Adrenal gland (tissue), 12 donors: ENCODE measurements around the gene BTBD9. TPM values are rescaled to one million over a fixed set of nuclear protein-coding genes. Genes with fewer than 3 reads are reported as not detected.

ENCODE experiments used
- DNase-seq, 7 donors: peaks; one replicate each; pipeline ENCODE4 v3.0.0-alpha.2; 2019 to 2020
- H3K27ac ChIP-seq, 5 donors: fragments of 200-600 bp; sonication (generic) in 4 of 5; 1 replicate in 3 of 5; 2 replicates in 2 of 5; pipeline versions ENCODE4 v1.5.1 to v1.8.0; 2016 to 2020; ENCODE audit warnings: mild to moderate bottlenecking in 1 of 5
- H3K27me3 ChIP-seq: fragments of 200-600 bp; 2 replicates; pipeline ENCODE4 v1.8.0; 2021
- H3K36me3 ChIP-seq, 2 donors: fragments of 200-600 bp; replicated peaks in 1 of 2; 1 replicate in 1 of 2; 2 replicates in 1 of 2; pipeline versions ENCODE4 v1.5.1 to v1.8.0; 2018 to 2022
- H3K4me1 ChIP-seq, 2 donors: fragments of 200-600 bp; replicated peaks in 1 of 2; 1 replicate in 1 of 2; 2 replicates in 1 of 2; pipeline versions ENCODE4 v1.5.1 to v1.8.0; 2018 to 2021
- H3K4me3 ChIP-seq, 4 donors: fragments of 200-600 bp; sonication (generic) in 3 of 4; one replicate each; pipeline ENCODE4 v1.5.1; 2016 to 2018
- H3K9me3 ChIP-seq, 3 donors: fragments of 200-600 bp; sonication (generic) in 1 of 3; replicated peaks in 1 of 3; 1 replicate in 2 of 3; 2 replicates in 1 of 3; pipeline versions ENCODE4 v1.5.1 to v1.8.0; 2016 to 2021
- CTCF ChIP-seq, 6 experiments: fragments of 450-650 bp in 4 of 6; fragments of 200-600 bp in 2 of 6; sonication (generic) in 1 of 6; IDR thresholded peaks; 1 replicate in 5 of 6; 2 replicates in 1 of 6; pipeline versions ENCODE4 v1.5.1 to v1.8.0; 2016 to 2021; ENCODE audit warnings: antibody characterized with exemption in 6 of 6, mild to moderate bottlenecking in 2 of 6, moderate library complexity in 1 of 6
- POLR2A ChIP-seq, 2 donors: fragments of 450-650 bp; IDR thresholded peaks; one replicate each; pipeline ENCODE4 v1.6.1; 2017; ENCODE audit warnings: antibody characterized with exemption in 2 of 2, mild to moderate bottlenecking in 2 of 2, moderate library complexity in 1 of 2
- WGBS, 4 donors: extraction: QIAGEN DNeasy Blood & Tissue Kit in 2 of 4; methylation state at CpG; one replicate each; pipeline versions ENCODE4 v1.1.5 to v1.1.7; 2013 to 2017; 5-methylcytosine and 5-hydroxymethylcytosine counted together
- intact Hi-C, 2 donors: fragments of 100-400 bp; cut with DNase I; formaldehyde crosslinking; loops; one replicate each; pipeline versions ENCODE4 v1.14.1 to v1.15.0; 2022 to 2023
- polyA plus RNA-seq, 3 donors: library from polyadenylated mRNA; stranded (reverse); fragments of 200-250 nt in 2 of 3; fragments of 350-450 nt in 1 of 3; fragmentation: Illumina TruSeq in 1 of 3; extraction: RNeasy Lipid Tissue Mini Kit (QIAGEN cat#74804) in 1 of 3; gene quantifications; one replicate each; pipeline ENCODE4 v1.2.3, GENCODE V29; 2013 to 2014
- total RNA-seq, 9 donors: library from RNA; depleted of rRNA in 4 of 9; stranded (reverse); fragments of >200 nt in 4 of 9; fragments of 120-200 nt in 1 of 9; fragmentation: NEBNext Ultra II Directional in 1 of 9; extraction: Animal tissue kit (Norgen Biotek cat#: 25700) in 1 of 9; gene quantifications; one replicate each; pipeline versions ENCODE4 v1.1.0 to v1.2.4, GENCODE V29; 2013 to 2023
- donor health status: healthy with polysubstance abuse.
- donor health status: Bipolar disorder and iron deficiency.
- donor health status: DM: yes; HTN: yes; CAD: no.
- donor health status: DM: no; HTN: no; CAD: no.
- donor health status: DM: no; HTN: no; CAD: no.
- donor health status: DM: yes; HTN: yes; CAD: no.

The BTBD9 gene
- total and polyA plus RNA-seq, 12 donors, result 2.4 to 29.6 (median 18.1) TPM

DNA sequence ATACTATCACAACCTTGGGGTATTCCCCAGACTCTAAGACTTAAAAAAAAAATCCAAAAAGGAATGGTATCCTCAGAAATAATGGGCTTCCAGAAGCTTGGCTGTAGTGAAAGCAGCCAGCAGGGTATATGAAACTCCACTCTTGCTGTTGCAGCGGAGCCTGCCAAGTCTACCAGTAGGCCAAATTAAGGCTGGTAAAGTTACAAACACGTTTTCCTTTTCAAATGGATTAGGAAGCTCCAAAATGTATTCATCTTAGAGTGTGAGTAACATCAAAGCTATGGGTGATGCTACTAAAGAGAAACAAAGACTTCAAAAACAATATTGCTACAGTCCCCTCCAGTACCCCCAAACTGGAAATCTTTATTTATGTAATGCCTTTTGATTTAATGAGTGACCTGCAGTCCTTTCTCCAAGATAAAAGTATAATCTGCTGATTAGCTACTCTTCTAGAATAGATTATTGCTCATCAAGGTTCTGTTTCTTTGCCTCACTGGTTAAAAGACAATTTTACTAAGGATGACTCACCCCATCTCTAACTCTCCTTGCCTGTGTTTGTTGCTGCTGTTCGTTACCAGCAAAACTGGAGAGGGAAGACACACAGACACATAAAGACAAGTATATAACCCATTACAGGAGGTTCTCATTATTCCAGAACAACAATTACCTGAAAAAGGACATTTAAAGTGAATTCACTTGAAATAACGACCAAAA, 84.9 kb downstream of the BTBD9 start:
- Histone ChIP-seq H3K4me3 (no peak overlapping the region), H3K27me3 (no peaks in the 10 kb centered on the region), H3K36me3 (no peaks in the 10 kb centered on the region), H3K9me3 (no peaks in the 10 kb centered on the region), H3K4me1 (peaks cover 0 to 12% of the 10 kb centered on the region in 2 donors), H3K27ac (peak overlapping the region in 1 of 5 donors; percentile 38)
- 44 to 78% (median 72%) methylated on average over 4 of the region's 4 CpGs for WGBS, 4 donors
- TF ChIP-seq CTCF (IDR thresholded peaks at IDR 0.05) (no peak), POLR2A (IDR thresholded peaks at IDR 0.05) (no peak)
- no peak for DNase-seq
- intact Hi-C loops, result no loop called here

GRCh38 chr6:38554014-38554413, 85.7 kb downstream of the BTBD9 start:
- no peaks in the 10 kb centered on the region for H3K9me3 ChIP-seq
- H3K4me3 ChIP-seq, result no peak overlapping the region
- H3K27me3 ChIP-seq, result no peaks in the 10 kb centered on the region
- no peaks in the 10 kb centered on the region for H3K36me3 ChIP-seq
- TF ChIP-seq POLR2A (IDR thresholded peaks at IDR 0.05), result no peak
- TF ChIP-seq CTCF (IDR thresholded peaks at IDR 0.05), result no peak
- H3K4me1 ChIP-seq, result peaks cover 0 to 18% of the 10 kb centered on the region in 2 donors
- intact Hi-C loops, result no loop called here
- DNase-seq, result no peak
- no peak overlapping the region for H3K27ac ChIP-seq

DNA sequence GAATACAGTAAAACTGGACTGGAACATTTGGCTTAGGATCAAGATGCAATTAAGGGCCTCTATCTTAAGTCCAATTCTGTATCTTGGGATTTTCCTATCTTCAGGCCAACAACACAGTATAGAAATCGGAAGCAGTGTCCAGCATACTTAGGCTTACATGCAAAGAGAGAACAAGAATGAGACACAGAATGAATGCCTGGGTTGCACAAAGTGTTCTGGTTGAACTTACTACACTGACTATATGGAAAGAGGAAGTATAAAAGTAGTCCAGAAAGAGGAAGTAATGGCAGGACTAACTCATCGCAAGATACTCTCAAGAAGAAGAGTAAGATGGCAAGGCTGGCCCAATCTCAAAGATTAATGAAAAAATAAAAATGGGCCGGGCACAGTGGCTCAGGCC, 87.6 kb downstream of the BTBD9 start:
- WGBS, 4 donors, result 79 to 86% (median 83%) methylated on average over 3 of the region's 3 CpGs

DNA sequence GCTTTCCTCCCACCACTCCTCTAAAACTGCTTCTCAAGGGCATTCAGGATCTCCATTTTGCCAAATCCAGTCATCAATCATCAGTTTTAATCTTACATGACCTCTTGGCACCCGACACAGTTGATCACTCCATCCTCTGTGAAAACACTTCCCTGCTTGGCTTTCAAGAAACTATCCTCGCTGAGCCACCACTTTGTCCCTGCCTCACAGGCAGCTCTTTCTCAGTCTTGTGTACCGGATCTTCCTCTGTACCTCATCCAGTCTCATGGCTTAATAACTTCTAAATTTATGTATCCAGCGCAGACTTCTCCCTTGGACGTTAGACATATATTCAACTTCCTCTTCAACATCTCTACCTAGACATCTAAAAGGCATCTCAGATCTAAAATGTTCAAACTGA, 89.9 kb downstream of the BTBD9 start:
- no peaks in the 10 kb centered on the region for H3K27me3 ChIP-seq
- WGBS, 4 donors, result 74 to 82% (median 78%) methylated on average over 5 of the region's 5 CpGs
- H3K4me1 ChIP-seq, result peaks cover 0 to 10% of the 10 kb centered on the region in 2 donors
- H3K27ac ChIP-seq, result no peak overlapping the region
- H3K36me3 ChIP-seq, result no peaks in the 10 kb centered on the region
- intact Hi-C loops, result no loop called here
- TF ChIP-seq POLR2A (IDR thresholded peaks at IDR 0.05), result no peak
- no peak for TF ChIP-seq CTCF (IDR thresholded peaks at IDR 0.05)
- DNase-seq, result no peak
- H3K4me3 ChIP-seq, result no peak overlapping the region
- no peaks in the 10 kb centered on the region for H3K9me3 ChIP-seq

More for the DNA sequence above, 87.6 kb downstream of the BTBD9 start:
- Histone ChIP-seq H3K9me3 (no peaks in the 10 kb centered on the region), H3K27me3 (no peaks in the 10 kb centered on the region), H3K4me3 (no peak overlapping the region), H3K4me1 (peaks cover 0 to 18% of the 10 kb centered on the region in 2 donors), H3K27ac (no peak overlapping the region), H3K36me3 (no peaks in the 10 kb centered on the region)
- intact Hi-C loops, result no loop called here
- TF ChIP-seq CTCF (IDR thresholded peaks at IDR 0.05) (no peak), POLR2A (IDR thresholded peaks at IDR 0.05) (no peak)
- no peak for DNase-seq
